Lung (tissue), 12 donors: ENCODE data around the gene GPC2. TPM values are rescaled to one million over a fixed set of nuclear protein-coding genes. Genes with fewer than 3 reads are reported as not detected.
A peak's percentile ranks its signal among the peaks of the same experiment; 100 is the strongest.
"Not testable (repeated sequence)": the region's sequence is repeated elsewhere in the genome, so short reads cannot be mapped to it uniquely, and the experiment has no call there.

Experiments
- ATAC-seq: fragments of 200-7000 bp; cut with Tn5 transposase; one replicate; pipeline ENCODE4 v1.9.1; 2020; ENCODE audit warnings: moderate number of reproducible peaks; ENCODE audit not compliant: insufficient read depth, low FRiP score
- DNase-seq, 3 donors: peaks; one replicate each; pipeline ENCODE4 v3.0.0-alpha.2; 2013 to 2017
- H3K27ac ChIP-seq, 2 donors: one replicate each; pipeline ENCODE4 v1.5.1; 2013; ENCODE audit warnings: mild to moderate bottlenecking in 2 of 2, moderate library complexity in 2 of 2, control low read depth in 1 of 2, inconsistent platforms in 1 of 2, low read depth in 1 of 2, low read length in 1 of 2
- H3K27me3 ChIP-seq, 3 donors: one replicate each; pipeline ENCODE4 v1.5.1; 2013; ENCODE audit warnings: low read length in 2 of 3; ENCODE audit not compliant: control insufficient read depth in 3 of 3, insufficient read depth in 3 of 3
- H3K36me3 ChIP-seq, 4 donors: one replicate each; pipeline ENCODE4 v1.5.1; 2013; ENCODE audit warnings: low read length in 4 of 4, mild to moderate bottlenecking in 1 of 4, moderate library complexity in 1 of 4; ENCODE audit not compliant: control insufficient read depth in 4 of 4, insufficient read depth in 4 of 4
- H3K4me1 ChIP-seq, 5 donors: one replicate each; pipeline ENCODE4 v1.5.1; 2013; ENCODE audit warnings: low read length in 5 of 5, mild to moderate bottlenecking in 2 of 5, moderate library complexity in 1 of 5; ENCODE audit not compliant: control insufficient read depth in 5 of 5, insufficient read depth in 5 of 5
- H3K4me3 ChIP-seq: one replicate; pipeline ENCODE4 v1.5.1; 2013; ENCODE audit warnings: mild to moderate bottlenecking, control low read depth, moderate library complexity
- H3K9ac ChIP-seq, 2 donors: one replicate each; pipeline ENCODE4 v1.5.1; 2013; ENCODE audit warnings: low read length in 2 of 2, control low read depth in 1 of 2; ENCODE audit not compliant: insufficient read depth in 1 of 2
- H3K9me3 ChIP-seq, 4 donors: one replicate each; pipeline ENCODE4 v1.5.1; 2013; ENCODE audit warnings: low read length in 3 of 4, mild to moderate bottlenecking in 1 of 4, moderate library complexity in 1 of 4; ENCODE audit not compliant: control insufficient read depth in 4 of 4, insufficient read depth in 3 of 4
- CTCF ChIP-seq: IDR thresholded peaks from 2 replicates; pipeline ENCODE4 v1.5.1; 2012; ENCODE audit warnings: mild to moderate bottlenecking; ENCODE audit errors: control extremely low read depth, extremely low read depth
- WGBS, 2 donors: extraction: QIAGEN DNeasy Blood & Tissue Kit; methylation state at CpG; one replicate each; pipeline ENCODE4 v1.1.7; 2013; 5-methylcytosine and 5-hydroxymethylcytosine counted together
- polyA plus RNA-seq, 2 donors: library from polyadenylated mRNA; stranded (reverse); fragments of 200-250 nt; gene quantifications; one replicate each; pipeline ENCODE4 v1.2.1, GENCODE V29; 2013
- total RNA-seq, 2 donors: library from RNA; depleted of rRNA in 1 of 2; stranded (reverse); fragments of >200 nt in 1 of 2; gene quantifications; one replicate each; pipeline ENCODE4 v1.2.1, GENCODE V29; 2014 to 2021
- donor health status: control.
- donor health status: control.
- donor health status: Bipolar disorder and iron deficiency.
- donor health status: healthy.
- donor health status: DM: yes; HTN: yes; CAD: no.

The GPC2 gene
- total and polyA plus RNA-seq, 4 donors, result 0.61 to 2.1 (median 1.0) TPM

- ATAC-seq, result no peak
- no peak for DNase-seq
- Histone ChIP-seq H3K27me3 (no peaks in the 10 kb centered on the region), H3K9ac (no peak overlapping the region), H3K36me3 (peaks cover 0 to 23% (median 2%) of the 10 kb centered on the region in 4 donors), H3K4me3 (no peak overlapping the region), H3K9me3 (no peaks in the 10 kb centered on the region), H3K27ac (peak overlapping the region in 1 of 2 donors; percentile 6), H3K4me1 (no peaks in the 10 kb centered on the region)
- TF ChIP-seq CTCF, result no peak
- 86 to 90% methylated on average over 14 of the region's 14 CpGs for WGBS, 2 donors
Observed at GRCh38 chr7:100221767-100222444, 44.7 kb upstream of the GPC2 start.

GRCh38 chr7:100221231-100221718 lies 44.1 kb upstream of the GPC2 start:
- TF ChIP-seq CTCF, result no peak
- H3K4me3 ChIP-seq, result no peak overlapping the region
- no peak overlapping the region for H3K9ac ChIP-seq
- H3K4me1 ChIP-seq, result no peaks in the 10 kb centered on the region
- WGBS, 2 donors, result 73 to 78% methylated on average over 5 of the region's 5 CpGs
- H3K36me3 ChIP-seq, result peaks cover 0 to 23% (median 2%) of the 10 kb centered on the region in 4 donors
- no peak for DNase-seq
- H3K9me3 ChIP-seq, result no peaks in the 10 kb centered on the region
- ATAC-seq, result no peak
- H3K27ac ChIP-seq, result no peak overlapping the region
- H3K27me3 ChIP-seq, result no peaks in the 10 kb centered on the region

GRCh38 chr7:100220586-100221230 lies 43.5 kb upstream of the GPC2 start:
- no peak for TF ChIP-seq CTCF
- ATAC-seq, result no peak
- Histone ChIP-seq H3K36me3 (peaks cover 0 to 22% (median 2%) of the 10 kb centered on the region in 4 donors), H3K27me3 (no peaks in the 10 kb centered on the region), H3K9me3 (no peaks in the 10 kb centered on the region), H3K9ac (no peak overlapping the region), H3K4me1 (no peaks in the 10 kb centered on the region), H3K4me3 (no peak overlapping the region), H3K27ac (peak overlapping the region in 1 of 2 donors; percentile 11)
- no peak for DNase-seq
- WGBS, 2 donors, result 85% methylated on average over 22 of the region's 22 CpGs

- Histone ChIP-seq H3K27ac (peak within 1 kb of the TSS in 1 of 2 donors; percentile 27), H3K36me3 (peaks cover 0 to 22% (median 2%) of the 10 kb centered on the region in 4 donors)
- H3K27me3 ChIP-seq, H3K4me1 ChIP-seq, H3K9me3 ChIP-seq, ATAC-seq, H3K9ac ChIP-seq, H3K4me3 ChIP-seq, DNase-seq: not testable (repeated sequence)
- 82 to 83% methylated on average over 19 to 25 of the region's 27 CpGs for WGBS, 2 donors
Observed at GRCh38 chr7:100219801-100220585, 42.8 kb upstream of the GPC2 start, which contains the start of gene PVRIG. Gene PVRIG, plus strand, starts transcription at chr7:100219949. Its CDS starts 22 bp downstream, at chr7:100219971.
